Activated B cell treated with CpG ODN at 0.5 μM for 24 hours (primary cell): ENCODE results near the gene ACVR2B. TPM values are rescaled to one million over a fixed set of nuclear protein-coding genes. Genes with fewer than 3 reads are reported as not detected.

Experiments
- ATAC-seq: fragments of 200-7000 bp; cut with Tn5 transposase; one replicate; pipeline ENCODE4 v1.10.0; 2021; ENCODE audit warnings: low read depth, mild to moderate bottlenecking, moderate library complexity
- CTCF ChIA-PET: fragments of 350-600 bp; sonication (Branson Sonifier 250); formaldehyde crosslinking; loops from one replicate; lab custom pipeline; 2021; ENCODE audit warnings: antibody characterized with exemption; lab: Charles Lee
- POLR2A ChIA-PET: fragments of 350-600 bp; sonication (Branson Sonifier 250); formaldehyde crosslinking; loops from one replicate; lab custom pipeline; 2021; ENCODE audit warnings: antibody characterized with exemption; lab: Charles Lee
- DNase-seq: peaks from one replicate; pipeline ENCODE4 v3.0.0; 2022
- H3K27ac Mint-ChIP-seq: one replicate; pipeline ENCODE4 v1.8.0; 2020; ENCODE audit warnings: mixed read lengths
- H3K27me3 Mint-ChIP-seq: one replicate; pipeline ENCODE4 v1.8.0; 2021; ENCODE audit warnings: mixed read lengths
- H3K36me3 Mint-ChIP-seq: one replicate; pipeline ENCODE4 v1.8.0; 2021; ENCODE audit warnings: low read depth, mixed read lengths
- H3K4me1 Mint-ChIP-seq: one replicate; pipeline ENCODE4 v1.8.0; 2021; ENCODE audit warnings: mixed read lengths
- H3K4me3 Mint-ChIP-seq: one replicate; pipeline ENCODE4 v1.8.0; 2020; ENCODE audit warnings: mild to moderate bottlenecking, mixed read lengths
- H3K9me3 Mint-ChIP-seq: one replicate; pipeline ENCODE4 v1.8.0; 2020; ENCODE audit warnings: mixed read lengths
- intact Hi-C: fragments of 100-400 bp; cut with micrococcal nuclease; formaldehyde crosslinking; loops from one replicate; pipeline ENCODE4 v1.15.1; 2024
- total RNA-seq: library from RNA; stranded (reverse); gene quantifications from 2 replicates; pipeline ENCODE4 v1.2.3, GENCODE V29; 2022
- TF ChIP-seq, protein P1 (sequence below): fragments of 200-600 bp; IDR thresholded peaks from one replicate; pipeline ENCODE4 v1.8.0; 2022; ENCODE audit warnings: antibody characterized with exemption, mild to moderate bottlenecking

Gene ACVR2B
- total RNA-seq, 1 donor from 2014 or later: 1.4 TPM

DNA sequence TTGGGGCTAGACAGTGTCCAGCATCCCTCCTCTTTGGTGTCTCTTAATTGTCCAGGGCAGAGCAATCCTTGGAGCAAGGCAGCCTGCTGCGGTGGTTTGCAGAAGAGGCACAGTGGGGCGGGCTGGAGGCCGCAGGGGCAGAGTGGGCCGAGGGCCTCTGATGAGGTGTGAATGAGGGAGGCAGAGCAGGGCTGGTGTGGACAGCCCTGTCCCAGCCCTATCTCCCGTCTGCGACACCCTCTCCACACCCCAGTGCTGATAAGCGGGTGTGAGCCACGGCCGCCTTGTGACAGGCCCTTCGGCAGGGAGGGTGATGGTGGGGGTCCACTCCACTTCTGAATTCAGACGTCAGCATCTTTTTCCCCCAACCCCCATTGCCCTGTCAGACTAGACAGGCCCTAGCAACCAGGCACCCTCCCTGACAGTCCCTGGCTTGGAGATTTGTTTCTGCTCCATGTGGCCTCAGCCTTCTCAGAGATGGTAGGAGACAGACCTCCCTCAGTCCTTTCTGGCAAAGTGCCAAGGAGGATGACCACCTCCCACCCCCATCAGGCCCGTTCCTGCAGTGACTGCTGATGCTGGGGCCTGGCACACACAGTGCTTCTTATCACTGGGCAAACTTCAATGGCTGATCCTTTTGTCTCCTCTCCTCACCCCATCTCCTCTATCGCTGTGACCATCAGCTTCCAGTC, 79.7 kb downstream of the ACVR2B start:
- H3K4me3 Mint-ChIP-seq: no peak overlapping the region
- H3K27me3 Mint-ChIP-seq: no peaks in the 10 kb centered on the region
- TF ChIP-seq, protein P1, sequence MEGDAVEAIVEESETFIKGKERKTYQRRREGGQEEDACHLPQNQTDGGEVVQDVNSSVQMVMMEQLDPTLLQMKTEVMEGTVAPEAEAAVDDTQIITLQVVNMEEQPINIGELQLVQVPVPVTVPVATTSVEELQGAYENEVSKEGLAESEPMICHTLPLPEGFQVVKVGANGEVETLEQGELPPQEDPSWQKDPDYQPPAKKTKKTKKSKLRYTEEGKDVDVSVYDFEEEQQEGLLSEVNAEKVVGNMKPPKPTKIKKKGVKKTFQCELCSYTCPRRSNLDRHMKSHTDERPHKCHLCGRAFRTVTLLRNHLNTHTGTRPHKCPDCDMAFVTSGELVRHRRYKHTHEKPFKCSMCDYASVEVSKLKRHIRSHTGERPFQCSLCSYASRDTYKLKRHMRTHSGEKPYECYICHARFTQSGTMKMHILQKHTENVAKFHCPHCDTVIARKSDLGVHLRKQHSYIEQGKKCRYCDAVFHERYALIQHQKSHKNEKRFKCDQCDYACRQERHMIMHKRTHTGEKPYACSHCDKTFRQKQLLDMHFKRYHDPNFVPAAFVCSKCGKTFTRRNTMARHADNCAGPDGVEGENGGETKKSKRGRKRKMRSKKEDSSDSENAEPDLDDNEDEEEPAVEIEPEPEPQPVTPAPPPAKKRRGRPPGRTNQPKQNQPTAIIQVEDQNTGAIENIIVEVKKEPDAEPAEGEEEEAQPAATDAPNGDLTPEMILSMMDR: no peak
- H3K36me3 Mint-ChIP-seq: peaks cover 50% of the 10 kb centered on the region
- H3K4me1 Mint-ChIP-seq: no peaks in the 10 kb centered on the region
- no peak for ATAC-seq
- DNase-seq: no peak
- POLR2A ChIA-PET: no interaction called here
- CTCF ChIA-PET: no interaction called here
- H3K27ac Mint-ChIP-seq: no peak overlapping the region
- intact Hi-C loops: no loop called here
- no peaks in the 10 kb centered on the region for H3K9me3 Mint-ChIP-seq

DNA sequence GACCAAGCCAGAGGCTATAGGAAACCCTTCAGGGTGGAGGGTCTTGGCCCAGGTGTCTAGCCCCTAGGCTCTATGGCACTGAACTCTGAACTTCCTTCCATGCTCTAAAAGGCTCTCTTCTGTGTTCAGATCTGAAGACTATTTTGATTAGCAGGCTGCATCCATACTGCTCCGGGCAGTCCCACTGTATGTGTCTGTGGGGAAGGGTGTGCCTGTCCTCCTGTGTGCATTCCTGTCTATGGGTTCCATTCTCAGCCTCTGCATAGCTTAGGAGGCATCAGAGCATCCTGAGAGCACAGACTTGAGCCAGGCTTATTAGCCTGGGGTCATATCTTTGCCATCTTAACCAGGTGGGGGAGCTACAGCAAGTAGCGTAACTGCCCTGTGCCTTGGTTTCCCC, 80.5 kb downstream of the ACVR2B start:
- Mint-ChIP-seq H3K27me3 (no peaks in the 10 kb centered on the region), H3K27ac (no peak overlapping the region), H3K9me3 (no peaks in the 10 kb centered on the region), H3K4me3 (no peak overlapping the region), H3K4me1 (no peaks in the 10 kb centered on the region), H3K36me3 (peaks cover 47% of the 10 kb centered on the region)
- TF ChIP-seq, protein P1: no peak
- DNase-seq: no peak
- intact Hi-C loops: no loop called here
- ChIA-PET CTCF (no interaction called here), POLR2A (no interaction called here)
- ATAC-seq: no peak

DNA sequence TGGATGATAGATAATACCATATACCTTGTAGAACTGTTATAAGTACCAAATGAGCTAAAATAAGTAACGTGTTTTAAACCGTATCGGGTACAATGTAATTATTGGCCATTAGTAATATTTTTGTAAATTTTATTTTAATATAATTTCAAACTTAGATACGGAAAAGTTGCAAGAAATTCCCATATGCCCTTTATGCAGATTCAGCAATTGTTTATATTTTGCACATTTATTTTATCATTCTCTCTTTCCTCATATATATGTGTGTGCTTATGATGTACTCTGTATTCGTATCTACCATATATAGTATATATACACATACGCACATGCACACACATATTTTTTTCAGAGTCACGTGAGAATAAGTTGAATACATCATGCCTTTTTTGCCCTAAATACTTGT, 80.9 kb downstream of the ACVR2B start:
- DNase-seq: no peak
- TF ChIP-seq, protein P1: no peak
- Mint-ChIP-seq H3K27me3 (no peaks in the 10 kb centered on the region), H3K4me1 (no peaks in the 10 kb centered on the region), H3K27ac (no peak overlapping the region), H3K9me3 (no peaks in the 10 kb centered on the region), H3K4me3 (no peak overlapping the region), H3K36me3 (peaks cover 45% of the 10 kb centered on the region)
- no peak for ATAC-seq
- CTCF ChIA-PET: no interaction called here
- intact Hi-C loops: no loop called here
- POLR2A ChIA-PET: no interaction called here

DNA sequence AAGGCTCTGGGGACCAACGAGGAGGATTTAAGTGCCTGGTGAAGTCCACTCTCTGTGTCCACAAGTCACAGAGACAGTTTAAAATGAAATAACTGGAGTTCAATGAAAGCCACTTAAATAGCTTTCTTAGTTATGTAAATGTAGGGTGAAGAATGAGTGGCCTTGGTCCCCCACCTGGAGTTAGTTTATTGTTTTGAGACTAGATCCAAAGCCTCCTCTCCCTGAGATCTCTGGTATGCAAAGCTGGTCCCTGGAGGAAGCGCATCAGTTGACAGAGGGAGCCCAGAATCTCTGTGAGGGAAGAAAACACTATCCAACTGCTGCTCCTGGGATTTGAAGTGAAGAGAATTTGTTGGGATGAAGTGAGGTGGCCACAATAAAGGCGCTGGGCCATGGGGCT, 83.0 kb downstream of the ACVR2B start:
- ATAC-seq (no peak), DNase-seq (no peak)
- Mint-ChIP-seq H3K4me3 (no peak overlapping the region), H3K36me3 (peaks cover 31% of the 10 kb centered on the region), H3K27ac (no peak overlapping the region), H3K4me1 (no peaks in the 10 kb centered on the region), H3K27me3 (no peaks in the 10 kb centered on the region), H3K9me3 (no peaks in the 10 kb centered on the region)
- TF ChIP-seq, protein P1: no peak
- ChIA-PET CTCF (interaction anchor here (0.6 kb wide), 1 partner anchor 15 kb away, joined by 3 read pairs; no protein-coding TSS in a partner anchor), POLR2A (no interaction called here)
- intact Hi-C loops: no loop called here

DNA sequence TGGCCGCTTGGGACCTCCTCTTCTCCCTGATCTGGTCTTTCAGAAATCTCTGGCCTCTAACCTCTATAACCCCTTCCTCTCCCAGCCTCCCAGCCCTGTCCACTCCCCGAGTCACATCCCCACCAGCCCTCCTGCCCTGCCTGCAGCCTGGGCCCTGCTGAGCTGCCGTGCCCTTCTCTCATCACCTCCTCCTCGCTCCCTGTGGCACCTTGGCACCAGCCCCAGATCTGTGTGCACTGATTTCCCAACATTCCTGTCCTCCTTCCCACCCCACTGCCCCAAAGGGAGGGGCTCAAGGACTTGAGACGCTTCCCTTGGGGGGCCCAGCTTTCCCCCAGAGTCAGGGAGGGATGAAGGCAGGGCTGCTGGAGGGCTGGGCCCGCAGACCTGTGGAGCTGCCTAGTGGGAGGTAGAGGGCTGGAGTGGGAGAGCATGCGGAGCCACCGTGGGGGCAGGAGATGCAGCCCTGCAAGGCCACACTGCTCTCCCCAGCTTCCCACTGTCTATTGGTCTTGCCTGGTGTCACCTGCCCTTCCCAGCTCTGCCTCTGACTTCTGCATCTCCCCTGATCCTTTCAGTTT, 85.2 kb downstream of the ACVR2B start:
- CTCF ChIA-PET: interaction anchor here (1.7 kb wide), 1 partner anchor 18 kb away, joined by 6 read pairs; no protein-coding TSS in a partner anchor
- no peaks in the 10 kb centered on the region for H3K9me3 Mint-ChIP-seq
- TF ChIP-seq, protein P1: no peak
- DNase-seq: no peak
- intact Hi-C loops: no loop called here
- H3K27me3 Mint-ChIP-seq: no peaks in the 10 kb centered on the region
- no peaks in the 10 kb centered on the region for H3K4me1 Mint-ChIP-seq
- no peak overlapping the region for H3K4me3 Mint-ChIP-seq
- POLR2A ChIA-PET: no interaction called here
- no peak overlapping the region for H3K27ac Mint-ChIP-seq
- peaks cover 21% of the 10 kb centered on the region for H3K36me3 Mint-ChIP-seq
- no peak for ATAC-seq
